ENCODE measurements around the gene FAM167B. TPM values are rescaled to one million over a fixed set of nuclear protein-coding genes. Genes with fewer than 3 reads are reported as not detected.

FAM167B gene
- total RNA-seq, 1 experiment from 2014 or later: not detected

GRCh38 chr1:32223683-32224082 is 23.3 kb upstream of the FAM167B start:
- DNase-seq (ENCODE audit: low read depth): no peak

DNA sequence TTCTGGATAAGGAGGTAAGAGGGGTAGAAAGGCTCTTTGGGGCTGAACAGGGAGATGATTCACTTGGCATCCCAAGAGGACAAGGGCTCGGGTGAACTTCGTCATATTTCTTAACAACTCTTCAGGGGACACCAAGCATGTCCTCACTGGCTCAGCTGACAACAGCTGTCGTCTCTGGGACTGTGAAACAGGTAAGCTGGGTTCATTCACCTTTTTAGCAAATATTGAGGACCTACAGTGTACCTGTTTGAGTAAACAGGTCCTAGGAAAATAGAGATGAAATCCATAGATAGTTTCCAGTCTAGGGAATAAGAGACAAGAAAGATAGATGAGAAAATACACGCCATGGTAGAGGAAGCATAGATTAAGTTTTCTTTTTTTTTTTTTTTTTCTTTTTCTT is 22.7 kb upstream of the FAM167B start:
- no peak for DNase-seq (ENCODE audit: low read depth)

DNA sequence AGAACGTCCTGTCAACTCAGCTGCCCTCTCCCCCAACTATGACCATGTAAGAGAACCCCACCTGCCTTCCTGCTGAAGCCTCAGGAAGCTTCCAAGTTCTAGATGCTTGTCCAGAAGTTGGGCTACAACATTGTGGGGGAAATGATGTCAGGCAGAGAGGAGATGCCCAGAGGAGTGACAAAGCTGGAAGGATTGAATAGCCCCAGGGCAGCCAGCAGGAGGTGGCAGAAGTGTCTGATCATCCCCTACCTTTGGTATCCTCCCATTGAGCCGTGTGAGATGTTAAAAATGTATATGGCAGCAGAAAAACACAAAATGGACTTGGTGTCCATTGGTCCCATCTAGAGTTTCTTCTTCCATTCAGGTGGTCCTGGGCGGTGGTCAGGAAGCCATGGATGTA is 18.3 kb upstream of the FAM167B start:
- DNase-seq (ENCODE audit: low read depth): no peak

DNA sequence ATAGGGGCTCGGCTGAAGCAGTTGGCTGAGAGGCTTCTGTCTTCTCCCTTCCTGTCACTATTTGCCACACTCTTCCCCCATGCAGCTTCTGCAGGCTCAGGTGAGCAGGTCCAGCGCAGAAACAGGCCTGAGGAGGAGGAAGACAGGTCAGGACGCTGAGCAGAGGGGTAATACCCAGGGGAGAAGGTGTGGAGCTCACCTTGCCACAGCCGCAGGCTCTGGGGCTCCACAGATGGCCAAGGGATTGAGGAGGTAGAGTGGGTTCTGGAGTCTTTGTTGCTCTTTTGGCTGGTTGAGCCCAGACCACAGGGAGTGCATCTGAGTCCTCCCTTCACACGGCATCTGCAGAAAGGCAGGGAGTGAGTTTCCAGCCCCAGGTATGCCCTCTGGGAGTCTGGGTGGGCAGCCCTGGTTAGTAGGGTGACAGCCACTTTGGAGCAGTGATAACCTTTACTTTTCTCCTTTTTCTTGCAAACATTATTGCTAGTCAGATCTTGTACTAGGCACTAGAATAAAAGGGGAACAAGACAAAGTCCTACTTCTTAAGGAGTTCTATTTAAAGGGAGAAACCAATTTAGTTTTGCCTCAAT is 15.1 kb upstream of the FAM167B start:
- DNase-seq (ENCODE audit: low read depth): no peak

GRCh38 chr1:32232558-32233304 is 14.3 kb upstream of the FAM167B start:
- no peak for DNase-seq (ENCODE audit: low read depth)

GRCh38 chr1:32234792-32235191 is 12.2 kb upstream of the FAM167B start:
- no peak for DNase-seq (ENCODE audit: low read depth)

GRCh38 chr1:32239337-32239736 is 7.7 kb upstream of the FAM167B start:
- DNase-seq (ENCODE audit: low read depth): no peak

GRCh38 chr1:32239790-32240139 is 7.3 kb upstream of the FAM167B start:
- no peak for DNase-seq (ENCODE audit: low read depth)

DNA sequence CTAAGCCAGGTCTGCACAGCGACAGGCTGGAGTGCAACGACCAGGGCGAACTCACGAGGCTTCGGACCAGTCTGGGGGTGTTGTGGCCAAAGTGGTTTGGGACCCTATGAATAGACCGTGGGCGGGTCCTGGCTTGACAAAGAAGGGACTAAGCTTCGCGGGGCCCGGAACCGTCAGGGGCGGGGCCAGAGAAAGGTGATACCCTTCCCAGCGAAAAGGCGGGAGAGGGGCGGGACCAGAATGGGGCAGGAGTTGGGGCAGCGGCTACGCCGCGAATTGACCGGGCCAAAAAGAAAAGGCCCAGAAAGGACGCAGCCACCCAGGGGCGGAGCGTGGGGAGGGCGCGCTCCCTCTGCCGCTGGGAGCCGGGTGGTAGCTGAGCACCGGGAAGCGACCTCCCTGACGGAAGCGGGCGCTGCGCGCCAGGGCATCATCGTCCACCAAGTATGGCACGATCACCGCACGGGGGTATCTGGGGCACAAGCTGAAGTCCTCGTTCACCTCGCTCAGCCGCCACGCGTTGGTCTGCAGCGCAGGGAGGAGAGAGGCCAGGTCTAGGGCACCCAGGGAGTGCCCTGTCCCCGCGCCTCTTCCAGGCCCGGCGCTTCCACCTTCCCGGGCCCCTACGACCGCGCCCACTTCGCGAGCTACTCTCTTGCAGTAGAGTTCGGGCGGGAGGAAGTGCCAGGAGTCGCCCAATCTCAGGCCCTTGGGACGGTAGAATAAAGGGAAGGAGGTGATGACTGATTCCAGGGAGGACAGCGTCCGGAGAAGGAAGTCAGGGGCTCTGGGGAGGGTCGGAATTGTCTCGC is 6.7 kb upstream of the FAM167B start:
- peak; percentile 72 for DNase-seq (ENCODE audit: low read depth)

GRCh38 chr1:32241001-32241763 is 5.8 kb upstream of the FAM167B start:
- peak; percentile 69 for DNase-seq (ENCODE audit: low read depth)

GRCh38 chr1:32242341-32242851 is 4.6 kb upstream of the FAM167B start:
- no peak for DNase-seq (ENCODE audit: low read depth)

DNA sequence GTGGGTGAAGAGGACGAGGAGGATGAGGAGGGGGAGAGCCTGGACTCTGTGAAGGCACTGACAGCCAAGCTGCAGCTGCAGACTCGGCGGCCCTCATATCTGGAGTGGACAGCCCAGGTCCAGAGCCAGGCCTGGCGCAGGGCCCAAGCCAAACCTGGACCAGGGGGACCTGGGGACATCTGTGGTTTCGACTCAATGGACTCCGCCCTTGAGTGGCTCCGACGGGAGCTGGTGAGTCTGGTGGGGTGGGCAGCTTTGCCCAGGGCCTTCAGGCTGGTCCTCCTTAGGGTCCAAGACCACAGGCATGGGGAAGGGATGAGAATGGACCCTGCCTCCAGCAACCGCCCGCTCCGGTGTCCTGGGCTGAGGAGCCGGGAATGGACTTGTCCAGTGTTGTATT is 430 bp downstream of the FAM167B start:
- DNase-seq (ENCODE audit: low read depth): no peak

DNA sequence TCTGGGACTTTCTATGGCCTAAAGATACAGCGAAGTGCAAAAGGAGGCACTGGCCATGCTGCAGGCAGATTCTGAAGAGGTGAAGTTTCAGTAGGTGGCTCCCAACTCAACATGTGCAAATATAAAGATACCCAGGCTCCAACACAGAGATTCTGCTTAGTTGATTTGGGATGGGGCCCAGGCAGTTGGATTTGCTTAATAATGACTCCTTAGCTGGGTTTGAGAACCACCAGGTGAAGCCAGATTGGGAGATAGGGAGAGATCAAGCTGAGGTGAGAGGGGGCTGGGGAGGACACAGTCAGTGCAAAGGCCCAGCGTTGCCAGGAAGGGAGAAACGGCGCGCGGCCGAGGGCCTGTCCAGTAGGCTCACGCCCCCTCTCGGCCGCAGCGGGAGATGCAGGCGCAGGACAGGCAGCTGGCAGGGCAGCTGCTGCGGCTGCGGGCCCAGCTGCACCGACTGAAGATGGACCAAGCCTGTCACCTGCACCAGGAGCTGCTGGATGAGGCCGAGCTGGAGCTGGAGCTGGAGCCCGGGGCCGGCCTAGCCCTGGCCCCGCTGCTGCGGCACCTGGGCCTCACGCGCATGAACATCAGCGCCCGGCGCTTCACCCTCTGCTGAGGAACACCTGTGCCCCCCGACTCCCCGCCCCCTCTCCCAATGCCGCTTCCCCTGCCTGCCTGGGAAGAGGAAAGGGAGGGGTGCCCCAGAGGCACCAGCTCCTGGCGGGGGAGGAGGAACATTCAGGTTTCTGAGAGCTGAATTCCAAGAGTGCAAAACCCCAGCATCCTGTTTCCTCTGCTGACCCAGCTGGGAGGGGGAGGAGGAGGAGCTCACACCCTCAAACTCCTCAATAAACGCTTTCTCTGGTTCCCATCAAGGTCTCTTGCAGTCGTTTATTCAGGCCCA is 1.2 kb downstream of the FAM167B start:
- DNase-seq (ENCODE audit: low read depth): peak; percentile 79

- peak; percentile 37 for DNase-seq (ENCODE audit: low read depth)
These were observed 3.0 kb downstream of the FAM167B start for GRCh38 chr1:32249831-32250525.

GRCh38 chr1:32250893-32251716 is 4.1 kb downstream of the FAM167B start, which contains the start of gene LCK:
Gene LCK, plus strand, starts transcription at chr1:32251265. Its CDS starts 23,065 bp downstream, at chr1:32274330.
- no peak for DNase-seq (ENCODE audit: low read depth)

DNA sequence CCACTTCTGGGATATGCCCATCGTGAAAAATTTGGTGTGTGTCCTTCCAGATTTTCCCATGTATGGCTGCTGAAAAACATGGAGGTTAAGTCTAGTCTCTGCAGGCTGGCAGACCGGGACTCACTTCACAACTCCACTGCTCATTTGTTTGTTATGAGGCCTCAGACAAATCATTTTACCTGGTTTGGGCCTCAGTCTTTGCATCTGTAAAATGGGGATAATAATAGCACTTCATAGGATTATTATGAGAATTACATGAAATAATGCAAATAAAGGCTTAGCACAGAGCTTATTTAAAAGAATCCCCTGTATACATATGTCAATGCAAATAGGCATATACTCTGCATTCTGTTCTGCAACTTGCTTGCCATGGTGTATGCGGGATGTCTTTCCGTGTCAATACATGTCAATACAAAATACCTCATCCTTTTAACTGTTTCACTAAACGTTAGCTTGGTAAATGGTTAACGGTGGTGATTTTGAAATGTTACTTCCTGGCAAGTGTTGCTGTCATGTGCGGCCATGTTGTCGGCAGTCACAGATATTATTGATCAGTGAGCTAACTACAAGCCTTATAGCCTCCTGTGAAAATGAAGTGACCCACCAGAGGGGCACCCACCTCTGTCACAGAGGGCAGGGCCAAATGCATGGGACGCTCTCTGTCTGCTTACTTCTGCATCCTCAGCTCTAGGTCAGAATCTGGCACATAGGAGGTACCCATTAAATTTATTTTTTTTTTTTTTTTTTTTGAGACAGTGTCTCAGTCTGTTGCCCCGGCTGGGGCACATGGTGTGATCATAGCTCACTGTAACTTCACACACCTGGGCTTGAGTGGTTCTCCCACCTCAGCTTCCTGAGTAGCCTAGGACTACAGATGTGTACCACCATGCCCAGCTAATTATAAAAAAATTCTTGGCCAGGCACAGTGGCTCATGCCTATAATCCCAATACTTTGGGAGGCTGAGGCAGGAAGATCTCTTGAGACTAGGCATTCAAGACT is 8.3 kb downstream of the FAM167B start:
- DNase-seq (ENCODE audit: low read depth): no peak

GRCh38 chr1:32256473-32257226 is 9.6 kb downstream of the FAM167B start:
- DNase-seq (ENCODE audit: low read depth): no peak
